Esophagus (tissue), 2 donors: ENCODE measurements around the gene IL17RB. TPM values are rescaled to one million over a fixed set of nuclear protein-coding genes. Genes with fewer than 3 reads are reported as not detected.
A peak's percentile ranks its signal among the peaks of the same experiment; 100 is the strongest.

Experiments used
- H3K27ac ChIP-seq, 2 donors: one replicate each; pipeline ENCODE4 v1.5.1; 2013; ENCODE audit warnings: low read depth in 2 of 2, mild to moderate bottlenecking in 2 of 2, inconsistent platforms in 1 of 2, low read length in 1 of 2, moderate library complexity in 1 of 2
- H3K27me3 ChIP-seq, 2 donors: one replicate each; pipeline ENCODE4 v1.6.1; 2013; ENCODE audit warnings: low read length in 2 of 2, control low read depth in 1 of 2, mild to moderate bottlenecking in 1 of 2; ENCODE audit not compliant: insufficient read depth in 2 of 2, control insufficient read depth in 1 of 2
- H3K36me3 ChIP-seq, 2 donors: one replicate each; pipeline ENCODE4 v1.6.1; 2013; ENCODE audit warnings: low read length in 1 of 2; ENCODE audit not compliant: control insufficient read depth in 2 of 2, insufficient read depth in 2 of 2
- H3K4me1 ChIP-seq, 2 donors: one replicate each; pipeline ENCODE4 v1.6.1; 2013; ENCODE audit warnings: low read length in 1 of 2; ENCODE audit not compliant: control insufficient read depth in 2 of 2, insufficient read depth in 2 of 2
- H3K4me3 ChIP-seq, 2 donors: one replicate each; pipeline ENCODE4 v1.5.1; 2013; ENCODE audit warnings: low read length in 2 of 2, mild to moderate bottlenecking in 2 of 2, low read depth in 1 of 2, moderate library complexity in 1 of 2
- H3K9me3 ChIP-seq, 2 donors: one replicate each; pipeline ENCODE4 v1.6.1; 2013; ENCODE audit warnings: mild to moderate bottlenecking in 2 of 2, low read depth in 1 of 2, low read length in 1 of 2, moderate library complexity in 1 of 2; ENCODE audit not compliant: control insufficient read depth in 2 of 2, insufficient read depth in 1 of 2
- WGBS, 2 donors: extraction: QIAGEN DNeasy Blood & Tissue Kit; methylation state at CpG; one replicate each; pipeline ENCODE4 v1.1.7; 2013; 5-methylcytosine and 5-hydroxymethylcytosine counted together
- polyA plus RNA-seq, 2 donors: library from polyadenylated mRNA; stranded (reverse); fragments of 200-250 nt; gene quantifications; one replicate each; pipeline ENCODE4 v1.2.3, GENCODE V29; 2013
- donor health status: healthy with polysubstance abuse.
- donor health status: Bipolar disorder and iron deficiency.

Gene IL17RB
- under 1 TPM; 0.42 to 0.81 TPM for polyA plus RNA-seq

GRCh38 chr3:53846134-53846850 lies at the start of gene IL17RB, which contains the start of gene CHDH:
TSS of gene IL17RB (plus strand) at chr3:53846568. CDS start at chr3:53846589, 21 bp downstream.
TSS of gene CHDH (minus strand) at chr3:53846419. CDS start at chr3:53824008, 22,411 bp downstream.
- Histone ChIP-seq H3K9me3 (no peaks in the 10 kb centered on the region), H3K4me1 (peaks cover 3 to 10% of the 10 kb centered on the region in 2 donors), H3K4me3 (peak within 1 kb of the TSS; percentile 54 to 78), H3K27me3 (no peaks in the 10 kb centered on the region), H3K27ac (peak within 1 kb of the TSS in 1 of 2 donors; percentile 17), H3K36me3 (no peaks in the 10 kb centered on the region)
- 1 to 2% methylated on average over 86 to 91 of the region's 91 CpGs for WGBS, 2 donors

GRCh38 chr3:53798144-53798543 lies 48.2 kb upstream of the IL17RB start:
- Histone ChIP-seq H3K27ac (no peak overlapping the region), H3K9me3 (no peaks in the 10 kb centered on the region), H3K4me3 (no peak overlapping the region), H3K36me3 (no peaks in the 10 kb centered on the region), H3K4me1 (peaks cover 11 to 17% of the 10 kb centered on the region in 2 donors), H3K27me3 (no peaks in the 10 kb centered on the region)
- WGBS, 2 donors, result 82 to 91% methylated on average over 8 of the region's 8 CpGs

GRCh38 chr3:53799338-53799865 lies 47.0 kb upstream of the IL17RB start:
- H3K4me1 ChIP-seq, result peaks cover 11 to 17% of the 10 kb centered on the region in 2 donors
- H3K36me3 ChIP-seq, result no peaks in the 10 kb centered on the region
- no peak overlapping the region for H3K27ac ChIP-seq
- no peaks in the 10 kb centered on the region for H3K9me3 ChIP-seq
- 90 to 94% methylated on average over 12 of the region's 12 CpGs for WGBS, 2 donors
- no peaks in the 10 kb centered on the region for H3K27me3 ChIP-seq
- H3K4me3 ChIP-seq, result no peak overlapping the region

GRCh38 chr3:53800041-53800906 lies 46.1 kb upstream of the IL17RB start:
- H3K27ac ChIP-seq, result peak overlapping the region; percentile 52 to 72
- no peaks in the 10 kb centered on the region for H3K36me3 ChIP-seq
- peaks cover 11 to 17% of the 10 kb centered on the region in 2 donors for H3K4me1 ChIP-seq
- no peaks in the 10 kb centered on the region for H3K9me3 ChIP-seq
- whole genome bisulfite sequencing, 2 donors, result 65 to 75% methylated on average over 16 of the region's 16 CpGs
- no peak overlapping the region for H3K4me3 ChIP-seq
- H3K27me3 ChIP-seq, result no peaks in the 10 kb centered on the region

GRCh38 chr3:53801319-53801718 lies 45.0 kb upstream of the IL17RB start:
- Histone ChIP-seq H3K4me3 (no peak overlapping the region), H3K27me3 (no peaks in the 10 kb centered on the region), H3K9me3 (no peaks in the 10 kb centered on the region), H3K27ac (no peak overlapping the region), H3K36me3 (no peaks in the 10 kb centered on the region), H3K4me1 (peaks cover 11% of the 10 kb centered on the region in 2 donors)
- 92 to 93% methylated on average over 9 of the region's 9 CpGs for WGBS, 2 donors

- Histone ChIP-seq H3K4me1 (peaks cover 11% of the 10 kb centered on the region in 2 donors), H3K9me3 (no peaks in the 10 kb centered on the region), H3K27me3 (no peaks in the 10 kb centered on the region), H3K36me3 (no peaks in the 10 kb centered on the region), H3K27ac (no peak overlapping the region), H3K4me3 (no peak overlapping the region)
- WGBS, 2 donors, result 89 to 90% methylated on average over 8 of the region's 8 CpGs
These were observed 44.0 kb upstream of the IL17RB start for GRCh38 chr3:53802256-53802880.

- H3K36me3 ChIP-seq, result no peaks in the 10 kb centered on the region
- H3K4me3 ChIP-seq, result no peak overlapping the region
- H3K4me1 ChIP-seq, result peaks cover 11% of the 10 kb centered on the region in 2 donors
- H3K9me3 ChIP-seq, result no peaks in the 10 kb centered on the region
- 90 to 91% methylated on average over 18 of the region's 18 CpGs for WGBS, 2 donors
- no peaks in the 10 kb centered on the region for H3K27me3 ChIP-seq
- H3K27ac ChIP-seq, result no peak overlapping the region
These were observed 43.1 kb upstream of the IL17RB start for GRCh38 chr3:53803124-53803815.

DNA sequence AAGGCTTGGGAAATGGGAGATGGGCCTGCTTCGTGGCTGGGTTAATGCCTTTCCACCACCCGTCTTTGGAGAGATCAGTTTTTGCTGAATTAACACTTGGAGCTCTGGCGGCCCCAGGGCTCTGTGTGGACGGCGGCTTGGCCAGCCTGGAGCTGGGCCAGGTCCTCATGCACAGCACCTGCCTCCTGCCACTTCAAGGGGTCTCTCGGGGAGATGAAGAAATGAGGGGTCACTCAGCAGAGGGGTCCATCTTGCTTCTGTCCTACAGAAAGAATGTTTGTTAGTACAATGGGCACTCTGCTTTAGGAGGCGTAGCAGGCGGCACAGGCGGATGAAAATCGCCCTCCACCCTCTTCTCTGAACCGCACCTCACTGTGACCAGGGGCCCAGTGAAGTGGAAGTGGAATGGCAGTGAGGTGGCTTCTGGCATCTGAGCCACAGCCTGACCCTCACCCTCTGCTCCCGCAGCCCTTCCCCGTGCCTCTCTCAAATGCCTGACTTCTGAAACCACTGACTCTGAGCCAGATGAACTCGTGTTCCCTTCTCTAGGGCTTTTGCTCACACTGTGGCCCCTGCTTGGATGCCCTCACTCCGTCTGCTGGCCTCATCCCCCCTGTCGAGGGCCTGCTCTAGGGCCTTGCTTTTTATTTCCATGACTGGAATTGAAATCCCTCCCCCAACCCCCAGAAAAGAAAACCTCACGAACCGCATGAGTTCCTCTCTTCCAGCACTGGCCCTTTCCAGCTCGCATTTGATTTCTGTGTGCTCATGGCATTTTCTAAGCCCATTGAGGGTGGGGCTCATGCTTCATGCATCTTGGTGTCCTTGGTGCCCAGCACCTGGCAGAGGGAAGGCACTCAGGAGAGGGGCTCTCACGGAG lies 42.3 kb upstream of the IL17RB start:
- Histone ChIP-seq H3K4me3 (no peak overlapping the region), H3K9me3 (no peaks in the 10 kb centered on the region), H3K27ac (no peak overlapping the region), H3K4me1 (peaks cover 11% of the 10 kb centered on the region in 2 donors), H3K27me3 (no peaks in the 10 kb centered on the region), H3K36me3 (no peaks in the 10 kb centered on the region)
- 80 to 81% methylated on average over 20 of the region's 20 CpGs for WGBS, 2 donors
